SIG-M5 treated with dmso at 0.1 percent for 504 hours (cell line): ENCODE results near the gene ISX.

Experiments
- DNase-seq: peaks from one replicate; lab custom pipeline; 2025; ENCODE audit not compliant: unreplicated experiment; lab: John Stamatoyannopoulos, UW

The ISX gene

GRCh38 chr22:35051791-35052190, 14.2 kb upstream of the ISX start:
- DNase-seq: no peak

- DNase-seq: no peak
These were observed 12.7 kb upstream of the ISX start for GRCh38 chr22:35053060-35053835.

GRCh38 chr22:35054064-35054463, 11.9 kb upstream of the ISX start:
- no peak for DNase-seq

- DNase-seq: no peak
These were observed 9.5 kb upstream of the ISX start for GRCh38 chr22:35056486-35056885.

- no peak for DNase-seq
These were observed 8.8 kb upstream of the ISX start for GRCh38 chr22:35057155-35057554.

- DNase-seq: no peak
These were observed 6.3 kb upstream of the ISX start for GRCh38 chr22:35059632-35060031.

- DNase-seq: no peak
These were observed 1.3 kb upstream of the ISX start for GRCh38 chr22:35064664-35065063.

- no peak for DNase-seq
These were observed 775 bp upstream of the ISX start for GRCh38 chr22:35065183-35065582.

GRCh38 chr22:35066768-35067167, 810 bp downstream of the ISX start:
- no peak for DNase-seq

GRCh38 chr22:35069541-35069940, 3.6 kb downstream of the ISX start:
- DNase-seq: no peak

GRCh38 chr22:35070451-35071093, 4.6 kb downstream of the ISX start:
- no peak for DNase-seq

GRCh38 chr22:35071784-35072183, 5.8 kb downstream of the ISX start:
- no peak for DNase-seq

GRCh38 chr22:35072925-35073324, 7.0 kb downstream of the ISX start:
- no peak for DNase-seq

GRCh38 chr22:35074583-35074982, 8.6 kb downstream of the ISX start:
- DNase-seq: no peak

GRCh38 chr22:35076630-35077029, 10.7 kb downstream of the ISX start:
- DNase-seq: no peak

- DNase-seq: no peak
These were observed 19.7 kb downstream of the ISX start for GRCh38 chr22:35085621-35086020.

GRCh38 chr22:35089139-35089538, 23.2 kb downstream of the ISX start:
- no peak for DNase-seq

GRCh38 chr22:35092406-35092805, 26.4 kb downstream of the ISX start:
- DNase-seq: no peak

GRCh38 chr22:35098921-35099320, 33.0 kb downstream of the ISX start:
- DNase-seq: no peak

- DNase-seq: no peak
These were observed 33.9 kb downstream of the ISX start for GRCh38 chr22:35099883-35100282.

- DNase-seq: peak; percentile 3
These were observed 36.7 kb downstream of the ISX start for GRCh38 chr22:35102663-35103062.

- no peak for DNase-seq
These were observed 37.8 kb downstream of the ISX start for GRCh38 chr22:35103761-35104160.

GRCh38 chr22:35104491-35104890, 38.5 kb downstream of the ISX start:
- no peak for DNase-seq
